ENCODE measurements around the gene CEP152.
"Not testable (repeated sequence)": the region's sequence is repeated elsewhere in the genome, so short reads cannot be mapped to it uniquely, and the experiment has no call there.

Gene CEP152

GRCh38 chr15:48810414-48811324 is at the start of gene CEP152:
TSS of gene CEP152 (minus strand) at chr15:48811069. CDS start at chr15:48805649, 5,420 bp downstream.
- peak; percentile 99 for DNase-seq (ENCODE audit: low read depth in 2 of 2)

GRCh38 chr15:48859426-48859825 is 48.6 kb upstream of the CEP152 start:
- no peak for DNase-seq (ENCODE audit: low read depth in 2 of 2)

- DNase-seq (ENCODE audit: low read depth in 2 of 2), result no peak
Measured at GRCh38 chr15:48858401-48858800, 47.5 kb upstream of the CEP152 start.

- no peak for DNase-seq (ENCODE audit: low read depth in 2 of 2)
Measured at GRCh38 chr15:48856942-48857341, 46.1 kb upstream of the CEP152 start.

- no peak for DNase-seq (ENCODE audit: low read depth in 2 of 2)
Measured at GRCh38 chr15:48855501-48856440, 44.9 kb upstream of the CEP152 start.

GRCh38 chr15:48854434-48854833 is 43.6 kb upstream of the CEP152 start:
- not testable (repeated sequence) for DNase-seq (ENCODE audit: low read depth in 2 of 2)

GRCh38 chr15:48851956-48852355 is 41.1 kb upstream of the CEP152 start:
- DNase-seq (ENCODE audit: low read depth in 2 of 2), result no peak

- DNase-seq (ENCODE audit: low read depth in 2 of 2), result no peak
Measured at GRCh38 chr15:48850648-48851047, 39.8 kb upstream of the CEP152 start.

GRCh38 chr15:48845123-48845522 is 34.3 kb upstream of the CEP152 start:
- DNase-seq (ENCODE audit: low read depth in 2 of 2), result no peak

- no peak for DNase-seq (ENCODE audit: low read depth in 2 of 2)
Measured at GRCh38 chr15:48842501-48842900, 31.6 kb upstream of the CEP152 start.

- no peak for DNase-seq (ENCODE audit: low read depth in 2 of 2)
Measured at GRCh38 chr15:48834756-48835155, 23.9 kb upstream of the CEP152 start.

- no peak for DNase-seq (ENCODE audit: low read depth in 2 of 2)
Measured at GRCh38 chr15:48833526-48834239, 22.8 kb upstream of the CEP152 start.

GRCh38 chr15:48832648-48833047 is 21.8 kb upstream of the CEP152 start:
- no peak for DNase-seq (ENCODE audit: low read depth in 2 of 2)

GRCh38 chr15:48828906-48829305 is 18.0 kb upstream of the CEP152 start:
- DNase-seq (ENCODE audit: low read depth in 2 of 2), result no peak

GRCh38 chr15:48828471-48828870 is 17.6 kb upstream of the CEP152 start:
- no peak for DNase-seq (ENCODE audit: low read depth in 2 of 2)

- DNase-seq (ENCODE audit: low read depth in 2 of 2), result no peak
Measured at GRCh38 chr15:48825075-48825474, 14.2 kb upstream of the CEP152 start.

- DNase-seq (ENCODE audit: low read depth in 2 of 2), result no peak
Measured at GRCh38 chr15:48823706-48824105, 12.8 kb upstream of the CEP152 start.

GRCh38 chr15:48823237-48823636 is 12.4 kb upstream of the CEP152 start:
- DNase-seq (ENCODE audit: low read depth in 2 of 2), result peak; percentile 7 to 19

- no peak for DNase-seq (ENCODE audit: low read depth in 2 of 2)
Measured at GRCh38 chr15:48814286-48814685, 3.4 kb upstream of the CEP152 start.

GRCh38 chr15:48811325-48811958 is 573 bp upstream of the CEP152 start:
- no peak for DNase-seq (ENCODE audit: low read depth in 2 of 2)

- DNase-seq (ENCODE audit: low read depth in 2 of 2), result peak in 1 of 2 experiments; percentile 9
Measured at GRCh38 chr15:48806151-48806550, 4.7 kb downstream of the CEP152 start.

All from fibroblast of skin of left biceps (primary cell).